ENCODE results near the gene ZNF785. TPM values are rescaled to one million over a fixed set of nuclear protein-coding genes. Genes with fewer than 3 reads are reported as not detected.
"Not testable (repeated sequence)": the region's sequence is repeated elsewhere in the genome, so short reads cannot be mapped to it uniquely, and the experiment has no call there.

ZNF785 gene
- total RNA-seq, 1 donor from 2014 or later: 20.2 TPM

GRCh38 chr16:30543067-30543466 is 42.4 kb downstream of the ZNF785 start:
- H3K9me3 Mint-ChIP-seq (ENCODE audit: low read depth): no peaks in the 10 kb centered on the region
- no peaks in the 10 kb centered on the region for H3K36me3 Mint-ChIP-seq (ENCODE audit: low read depth)
- no peaks in the 10 kb centered on the region for H3K4me1 Mint-ChIP-seq (ENCODE audit: low read depth)

DNA sequence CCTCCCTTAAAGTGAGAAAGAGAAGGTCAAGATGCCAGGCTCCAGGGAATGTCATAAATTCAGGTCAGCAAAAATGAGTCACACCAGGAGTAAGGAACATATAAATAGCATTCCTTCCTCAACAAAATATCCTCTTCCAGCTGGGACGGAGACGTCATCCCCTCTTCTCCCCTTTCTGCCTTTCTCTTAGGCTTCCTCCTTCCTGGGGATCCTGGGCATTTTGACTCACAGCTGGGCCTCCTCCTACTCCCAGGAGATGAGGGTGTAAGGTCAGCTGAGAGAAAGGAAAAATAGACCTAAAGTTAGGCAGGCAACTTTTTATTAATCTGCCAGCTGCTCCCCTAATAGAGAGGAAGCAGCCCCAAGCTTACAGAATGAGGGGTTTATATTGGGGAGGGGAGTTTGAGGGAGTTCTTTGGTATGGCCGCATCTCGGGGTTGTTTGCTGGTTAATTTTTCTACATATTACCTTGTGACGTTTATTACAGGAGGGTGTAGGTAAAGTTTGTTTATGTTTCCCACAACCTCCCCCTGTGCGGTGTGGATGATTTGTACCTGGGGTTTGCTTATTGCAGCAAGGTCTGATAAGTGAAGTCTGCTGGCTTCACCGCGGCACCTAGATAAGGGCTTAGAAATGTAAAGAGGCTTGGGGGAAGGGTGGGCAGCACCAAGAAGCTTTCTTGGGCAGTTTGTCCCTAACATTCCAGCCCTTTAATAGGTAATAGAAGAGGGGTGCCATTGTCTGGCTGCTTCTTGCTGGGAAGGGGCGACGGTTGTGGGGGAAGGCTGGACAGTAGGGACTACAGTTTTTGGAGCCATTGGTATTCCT is 43.8 kb downstream of the ZNF785 start:
- Mint-ChIP-seq H3K27ac (ENCODE audit: unreplicated experiment) (no peak overlapping the region), H3K4me3 (ENCODE audit: unreplicated experiment) (no peak overlapping the region), H3K4me1 (ENCODE audit: low read depth) (no peaks in the 10 kb centered on the region), H3K27me3 (ENCODE audit: low read depth) (no peaks in the 10 kb centered on the region), H3K36me3 (ENCODE audit: low read depth) (no peaks in the 10 kb centered on the region), H3K9me3 (ENCODE audit: low read depth) (no peaks in the 10 kb centered on the region)
- TF ChIP-seq, protein P1, sequence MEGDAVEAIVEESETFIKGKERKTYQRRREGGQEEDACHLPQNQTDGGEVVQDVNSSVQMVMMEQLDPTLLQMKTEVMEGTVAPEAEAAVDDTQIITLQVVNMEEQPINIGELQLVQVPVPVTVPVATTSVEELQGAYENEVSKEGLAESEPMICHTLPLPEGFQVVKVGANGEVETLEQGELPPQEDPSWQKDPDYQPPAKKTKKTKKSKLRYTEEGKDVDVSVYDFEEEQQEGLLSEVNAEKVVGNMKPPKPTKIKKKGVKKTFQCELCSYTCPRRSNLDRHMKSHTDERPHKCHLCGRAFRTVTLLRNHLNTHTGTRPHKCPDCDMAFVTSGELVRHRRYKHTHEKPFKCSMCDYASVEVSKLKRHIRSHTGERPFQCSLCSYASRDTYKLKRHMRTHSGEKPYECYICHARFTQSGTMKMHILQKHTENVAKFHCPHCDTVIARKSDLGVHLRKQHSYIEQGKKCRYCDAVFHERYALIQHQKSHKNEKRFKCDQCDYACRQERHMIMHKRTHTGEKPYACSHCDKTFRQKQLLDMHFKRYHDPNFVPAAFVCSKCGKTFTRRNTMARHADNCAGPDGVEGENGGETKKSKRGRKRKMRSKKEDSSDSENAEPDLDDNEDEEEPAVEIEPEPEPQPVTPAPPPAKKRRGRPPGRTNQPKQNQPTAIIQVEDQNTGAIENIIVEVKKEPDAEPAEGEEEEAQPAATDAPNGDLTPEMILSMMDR (IDR thresholded peaks at IDR 0.05): no peak
- no peak for DNase-seq (ENCODE audit: low spot score)

More at GRCh38 chr16:30543067-30543466, 42.4 kb downstream of the ZNF785 start:
- H3K4me3 Mint-ChIP-seq (ENCODE audit: unreplicated experiment): no peak overlapping the region
- TF ChIP-seq, protein P1 (IDR thresholded peaks at IDR 0.05): no peak
- H3K27me3 Mint-ChIP-seq (ENCODE audit: low read depth): no peaks in the 10 kb centered on the region
- DNase-seq (ENCODE audit: low spot score): no peak
- no peak overlapping the region for H3K27ac Mint-ChIP-seq (ENCODE audit: unreplicated experiment)

DNA sequence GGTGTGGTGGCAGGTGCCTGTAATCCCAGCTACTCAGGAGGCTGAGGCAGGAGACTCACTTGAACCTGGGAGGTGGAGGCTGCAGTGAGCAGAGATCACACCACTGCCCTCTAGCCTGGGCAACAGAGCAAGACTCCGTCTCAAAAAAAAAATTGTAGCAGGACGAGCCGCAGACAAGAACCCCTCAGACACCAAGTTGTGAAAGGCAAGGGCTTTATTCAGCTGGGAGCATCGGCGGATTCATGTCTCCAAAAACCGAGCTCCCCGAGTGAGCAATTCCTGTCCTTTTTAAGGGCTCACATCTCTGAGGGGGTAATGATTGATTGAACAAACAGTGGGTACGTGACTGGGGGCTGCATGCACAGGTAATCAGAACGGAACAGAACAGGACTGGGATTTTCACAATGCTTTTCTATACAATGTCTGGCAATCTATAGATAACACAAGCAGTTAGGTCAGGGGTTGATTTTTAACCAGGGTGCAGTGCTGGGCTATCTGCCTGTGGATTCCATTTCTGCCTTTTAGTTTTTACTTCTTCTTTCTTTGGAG is 44.5 kb downstream of the ZNF785 start:
- H3K4me3 Mint-ChIP-seq (ENCODE audit: unreplicated experiment); H3K27ac Mint-ChIP-seq (ENCODE audit: unreplicated experiment); H3K36me3 Mint-ChIP-seq (ENCODE audit: low read depth); H3K27me3 Mint-ChIP-seq (ENCODE audit: low read depth); H3K9me3 Mint-ChIP-seq (ENCODE audit: low read depth); H3K4me1 Mint-ChIP-seq (ENCODE audit: low read depth); DNase-seq (ENCODE audit: low spot score): not testable (repeated sequence)

- not testable (repeated sequence) for H3K9me3 Mint-ChIP-seq (ENCODE audit: low read depth); DNase-seq (ENCODE audit: low spot score); H3K27me3 Mint-ChIP-seq (ENCODE audit: low read depth); H3K4me3 Mint-ChIP-seq (ENCODE audit: unreplicated experiment); H3K36me3 Mint-ChIP-seq (ENCODE audit: low read depth); H3K27ac Mint-ChIP-seq (ENCODE audit: unreplicated experiment)
- peaks cover 10% of the 10 kb centered on the region for H3K4me1 Mint-ChIP-seq (ENCODE audit: low read depth)
These were observed 45.4 kb downstream of the ZNF785 start for GRCh38 chr16:30539986-30540526.

GRCh38 chr16:30539000-30539964 is 46.2 kb downstream of the ZNF785 start:
- no peak for DNase-seq (ENCODE audit: low spot score)
- H3K36me3 Mint-ChIP-seq (ENCODE audit: low read depth): no peaks in the 10 kb centered on the region

DNA sequence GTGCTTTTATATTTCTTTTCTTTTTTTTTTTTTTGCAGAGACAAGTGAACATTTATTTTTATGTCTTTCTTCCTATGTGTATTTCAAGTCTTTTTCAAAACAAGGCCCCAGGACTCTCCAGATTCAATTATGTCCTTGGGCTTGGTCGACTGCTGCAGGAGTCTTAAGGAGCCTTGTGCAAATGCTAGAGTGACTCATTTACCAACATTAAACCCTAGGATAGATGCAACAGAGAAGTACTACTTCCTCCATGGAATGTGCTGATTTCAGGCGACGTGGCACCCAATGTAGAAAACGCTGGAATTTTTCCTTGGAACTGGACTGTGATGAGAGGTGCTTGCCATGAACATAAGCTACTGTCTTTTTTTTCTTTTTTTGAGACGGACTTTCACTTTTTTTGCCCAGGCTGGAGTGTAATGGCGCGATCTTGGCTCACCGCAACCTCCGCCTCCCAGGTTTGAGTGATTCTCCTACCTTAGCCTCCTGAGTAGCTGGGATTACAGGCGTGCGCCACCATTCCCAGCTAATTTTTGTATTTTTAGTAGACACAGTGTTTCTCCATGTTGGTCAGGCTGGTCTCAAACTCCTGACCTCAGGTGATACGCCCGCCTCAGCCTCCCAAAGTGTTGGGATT is 49.0 kb downstream of the ZNF785 start:
- H3K27ac Mint-ChIP-seq (ENCODE audit: unreplicated experiment); H3K27me3 Mint-ChIP-seq (ENCODE audit: low read depth); DNase-seq (ENCODE audit: low spot score); H3K9me3 Mint-ChIP-seq (ENCODE audit: low read depth); H3K4me3 Mint-ChIP-seq (ENCODE audit: unreplicated experiment); H3K36me3 Mint-ChIP-seq (ENCODE audit: low read depth): not testable (repeated sequence)
- H3K4me1 Mint-ChIP-seq (ENCODE audit: low read depth): peaks cover 17% of the 10 kb centered on the region

More at GRCh38 chr16:30539000-30539964, 46.2 kb downstream of the ZNF785 start:
- Mint-ChIP-seq H3K27ac (ENCODE audit: unreplicated experiment) (no peak overlapping the region), H3K4me3 (ENCODE audit: unreplicated experiment) (no peak overlapping the region), H3K27me3 (ENCODE audit: low read depth) (no peaks in the 10 kb centered on the region), H3K4me1 (ENCODE audit: low read depth) (peaks cover 13% of the 10 kb centered on the region), H3K9me3 (ENCODE audit: low read depth) (no peaks in the 10 kb centered on the region)
- TF ChIP-seq, protein P1 (IDR thresholded peaks at IDR 0.05): no peak

All from chondrocyte (in vitro differentiated cells).